Measurements from ENCODE around the gene CYB5R4.

Gene CYB5R4

DNA sequence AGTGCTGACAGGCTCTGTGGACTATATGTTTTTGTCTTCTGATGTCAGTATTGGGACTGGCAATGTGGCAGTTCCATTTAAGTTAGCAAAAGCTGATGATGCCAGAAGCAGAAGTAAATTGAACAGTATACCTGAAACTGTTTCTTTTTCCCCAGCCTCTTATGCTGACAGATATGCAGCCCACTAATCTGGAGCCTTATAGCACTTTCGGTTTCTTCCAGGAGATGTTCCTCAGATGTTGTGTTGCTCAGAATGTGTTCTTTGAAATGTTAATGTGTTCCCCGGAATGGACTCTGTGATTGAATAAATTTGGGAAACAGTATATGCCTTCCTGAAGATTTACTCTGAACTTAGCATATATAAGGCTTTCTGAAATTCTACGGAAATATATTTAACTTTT is 93.3 kb downstream of the CYB5R4 start:
- Mint-ChIP-seq H3K27me3 (no peaks in the 10 kb centered on the region), H3K4me1 (ENCODE audit: low read depth in 2 of 2) (no peaks in the 10 kb centered on the region), H3K9me3 (no peaks in the 10 kb centered on the region), H3K4me3 (no peak overlapping the region), H3K27ac (no peak overlapping the region), H3K36me3 (ENCODE audit: insufficient read depth) (peaks cover 21% of the 10 kb centered on the region)
- DNase-seq (no peak), ATAC-seq (replicated peaks) (no peak)

DNA sequence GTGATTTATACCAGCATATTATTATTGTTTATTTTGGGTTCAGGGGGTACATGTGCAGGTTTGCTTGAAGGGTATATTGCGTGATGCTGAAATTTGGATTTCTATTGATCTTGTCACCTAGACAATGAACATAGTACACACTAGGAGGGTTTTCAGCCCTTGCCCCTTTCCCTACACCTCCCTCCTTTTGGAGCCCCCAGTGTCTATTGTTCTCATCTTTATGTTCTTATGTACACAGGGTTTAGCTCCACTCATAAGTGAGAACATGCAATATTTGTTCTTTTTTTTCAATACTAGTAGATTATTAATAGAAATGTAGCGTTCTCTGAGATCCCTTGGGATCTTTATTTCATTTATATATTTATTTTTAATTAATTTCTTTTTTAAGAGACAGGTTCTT is 94.9 kb downstream of the CYB5R4 start:
- H3K4me1 Mint-ChIP-seq (ENCODE audit: low read depth in 2 of 2): no peaks in the 10 kb centered on the region
- H3K4me3 Mint-ChIP-seq: no peak overlapping the region
- no peaks in the 10 kb centered on the region for H3K9me3 Mint-ChIP-seq
- DNase-seq: no peak
- H3K36me3 Mint-ChIP-seq (ENCODE audit: insufficient read depth): peaks cover 21% of the 10 kb centered on the region
- no peak for ATAC-seq (replicated peaks)
- no peak overlapping the region for H3K27ac Mint-ChIP-seq
- no peaks in the 10 kb centered on the region for H3K27me3 Mint-ChIP-seq

DNA sequence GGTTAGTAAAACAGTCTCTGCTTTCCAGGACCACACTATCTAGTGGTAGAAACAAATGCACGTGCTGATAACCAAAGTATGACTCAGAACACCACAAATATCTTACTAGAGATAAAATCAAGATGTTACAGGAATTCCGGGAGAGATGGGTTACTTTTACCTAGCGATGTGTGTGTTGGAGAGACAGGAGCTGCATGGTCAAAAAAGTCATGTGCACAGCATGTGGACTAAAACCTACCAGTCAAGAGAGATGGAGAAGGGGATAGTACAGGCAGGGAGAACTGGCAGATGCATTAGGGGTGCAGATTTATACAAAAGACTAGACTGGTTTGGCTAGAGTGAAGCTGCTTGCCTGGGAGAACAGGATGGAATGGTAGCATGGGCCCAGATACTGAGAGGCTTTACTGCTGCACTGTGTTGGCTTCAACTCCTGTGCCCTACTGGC is 98.8 kb downstream of the CYB5R4 start:
- no peak overlapping the region for H3K4me3 Mint-ChIP-seq

DNA sequence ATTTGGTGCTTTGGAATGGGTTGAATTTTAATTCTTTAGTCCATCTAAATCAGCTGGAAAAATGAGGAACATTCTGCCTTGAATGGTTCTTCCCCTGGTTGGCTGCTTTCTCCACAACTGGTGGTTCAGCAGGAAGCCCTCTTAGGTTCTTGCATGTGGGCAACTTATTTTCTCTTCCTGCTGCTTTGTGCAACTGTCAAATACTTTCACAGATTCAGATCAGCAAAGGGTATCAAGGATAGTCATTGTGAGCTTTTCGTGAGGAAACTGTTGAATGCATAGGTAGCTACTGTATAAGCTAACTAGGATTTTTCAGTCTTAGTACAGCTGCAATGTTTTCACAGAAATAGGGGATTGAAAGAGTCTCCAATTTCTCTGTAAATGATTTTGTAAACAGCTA is 101.2 kb downstream of the CYB5R4 start:
- H3K4me1 Mint-ChIP-seq (ENCODE audit: low read depth in 2 of 2): no peaks in the 10 kb centered on the region
- no peak overlapping the region for H3K4me3 Mint-ChIP-seq
- peaks cover 12% of the 10 kb centered on the region for H3K36me3 Mint-ChIP-seq (ENCODE audit: insufficient read depth)
- ATAC-seq (replicated peaks) (no peak), DNase-seq (no peak)
- no peaks in the 10 kb centered on the region for H3K27me3 Mint-ChIP-seq
- no peak overlapping the region for H3K27ac Mint-ChIP-seq
- peaks cover 2 to 17% of the 10 kb centered on the region in 2 donors for H3K9me3 Mint-ChIP-seq

More for the DNA sequence above, 98.8 kb downstream of the CYB5R4 start:
- H3K36me3 Mint-ChIP-seq (ENCODE audit: insufficient read depth): peaks cover 25% of the 10 kb centered on the region
- no peaks in the 10 kb centered on the region for H3K4me1 Mint-ChIP-seq (ENCODE audit: low read depth in 2 of 2)
- no peaks in the 10 kb centered on the region for H3K9me3 Mint-ChIP-seq
- no peak overlapping the region for H3K27ac Mint-ChIP-seq
- no peaks in the 10 kb centered on the region for H3K27me3 Mint-ChIP-seq
- ATAC-seq (replicated peaks) (no peak), DNase-seq (no peak)

DNA sequence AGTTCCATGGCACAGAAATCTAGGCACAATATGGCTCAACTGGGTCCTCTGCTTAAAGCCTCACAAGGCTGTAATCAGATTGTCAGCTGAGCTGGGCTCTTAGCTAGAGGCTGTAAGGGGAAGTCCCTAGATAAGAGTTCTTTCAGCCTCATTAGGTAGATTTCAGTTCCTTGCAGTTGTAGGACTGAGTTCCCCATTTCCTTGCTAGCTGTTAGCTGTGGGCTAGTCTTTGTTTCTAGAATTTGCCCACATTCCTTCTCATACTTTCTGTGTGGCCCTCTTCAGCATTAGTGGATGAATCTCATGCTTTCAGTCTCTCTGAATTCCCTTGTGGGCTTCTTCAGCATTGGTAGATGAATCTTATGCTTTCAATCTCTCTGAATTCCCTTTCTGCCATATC is 103.1 kb downstream of the CYB5R4 start:
- Mint-ChIP-seq H3K27me3 (no peaks in the 10 kb centered on the region), H3K4me3 (no peak overlapping the region), H3K27ac (no peak overlapping the region), H3K9me3 (peaks cover 4 to 22% of the 10 kb centered on the region in 2 donors), H3K36me3 (ENCODE audit: insufficient read depth) (peaks cover 6% of the 10 kb centered on the region), H3K4me1 (ENCODE audit: low read depth in 2 of 2) (no peaks in the 10 kb centered on the region)
- no peak for DNase-seq
- no peak for ATAC-seq (replicated peaks)

DNA sequence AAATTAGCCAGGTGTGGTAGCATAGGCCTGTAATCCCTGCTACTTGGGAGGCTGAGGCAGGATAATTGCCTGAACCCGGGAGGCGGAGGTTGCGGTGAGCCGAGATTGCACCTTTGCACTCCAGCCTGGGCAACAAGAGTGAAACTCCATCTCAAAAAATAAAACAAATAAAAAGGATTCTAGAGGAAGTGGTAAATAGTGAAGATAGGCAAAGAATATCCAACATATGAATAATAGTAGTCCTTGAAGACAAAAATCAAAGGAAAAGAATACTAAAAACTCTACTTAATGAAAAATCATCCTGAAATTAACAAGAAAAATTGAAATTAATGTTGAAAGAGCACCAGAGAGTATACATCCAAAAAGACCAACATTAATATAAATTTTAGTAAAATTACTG is 107.0 kb downstream of the CYB5R4 start:
- H3K4me1 Mint-ChIP-seq (ENCODE audit: low read depth in 2 of 2): no peaks in the 10 kb centered on the region
- H3K4me3 Mint-ChIP-seq: no peak overlapping the region
- H3K27ac Mint-ChIP-seq: no peak overlapping the region
- DNase-seq (no peak), ATAC-seq (replicated peaks) (no peak)
- H3K9me3 Mint-ChIP-seq: peaks cover 4 to 22% of the 10 kb centered on the region in 2 donors
- H3K36me3 Mint-ChIP-seq (ENCODE audit: insufficient read depth): peaks cover under 1% of the 10 kb centered on the region
- H3K27me3 Mint-ChIP-seq: no peaks in the 10 kb centered on the region

DNA sequence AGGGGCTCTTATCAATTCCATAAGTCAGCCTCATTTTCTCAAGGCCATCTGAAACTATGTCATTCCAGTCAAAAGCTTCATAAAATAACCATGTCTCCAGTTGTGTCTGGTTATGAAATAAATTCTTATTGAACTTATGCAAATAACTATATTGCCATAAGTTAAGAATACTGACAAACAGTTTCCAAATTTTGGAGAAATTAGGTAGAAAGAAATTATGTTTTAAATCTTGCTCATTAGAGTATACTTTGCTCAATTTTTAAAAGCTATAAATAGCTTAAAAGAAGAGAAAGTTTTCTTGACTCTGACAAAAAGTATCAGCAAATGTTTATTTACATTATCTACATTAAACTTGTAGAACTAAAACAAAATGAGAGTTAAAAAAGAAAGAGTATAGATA is 111.1 kb downstream of the CYB5R4 start:
- Mint-ChIP-seq H3K27ac (no peak overlapping the region), H3K9me3 (peaks cover 2 to 6% of the 10 kb centered on the region in 2 donors), H3K4me1 (ENCODE audit: low read depth in 2 of 2) (no peaks in the 10 kb centered on the region), H3K4me3 (no peak overlapping the region), H3K27me3 (no peaks in the 10 kb centered on the region), H3K36me3 (ENCODE audit: insufficient read depth) (no peaks in the 10 kb centered on the region)
- no peak for DNase-seq
- ATAC-seq (replicated peaks): no peak

DNA sequence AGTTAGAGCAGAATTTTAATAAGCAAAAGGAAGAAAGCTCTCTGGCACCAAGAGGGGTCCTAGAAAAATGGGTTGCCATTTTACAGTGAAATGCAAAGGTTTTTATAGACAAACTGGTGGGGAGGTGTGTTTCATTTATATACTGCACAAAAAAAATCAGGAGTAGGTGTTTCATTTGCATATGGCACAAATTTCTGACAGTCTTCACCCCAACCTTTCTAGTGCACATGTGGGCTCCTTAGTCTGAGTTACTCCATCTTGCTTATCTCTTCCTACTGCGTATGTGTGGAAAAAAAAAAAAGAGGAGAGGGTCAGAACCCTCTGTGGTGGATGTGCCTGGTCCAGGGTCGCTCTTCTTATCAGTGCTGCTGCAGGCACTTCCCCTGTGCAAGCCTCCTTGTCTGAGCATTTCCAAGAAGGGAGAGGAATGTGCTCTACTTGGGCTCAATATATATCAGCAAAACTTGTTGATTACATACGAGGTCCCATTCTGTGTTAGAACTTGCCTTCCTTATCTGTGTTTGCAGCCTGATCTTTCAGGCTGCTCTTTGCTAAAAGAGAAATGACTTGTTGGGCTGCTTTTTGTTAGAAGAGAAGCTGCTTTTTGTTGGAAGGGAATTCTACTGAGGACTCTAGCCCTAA is 115.0 kb downstream of the CYB5R4 start:
- no peak for ATAC-seq (replicated peaks)
- Mint-ChIP-seq H3K4me1 (ENCODE audit: low read depth in 2 of 2) (no peaks in the 10 kb centered on the region), H3K36me3 (ENCODE audit: insufficient read depth) (no peaks in the 10 kb centered on the region), H3K27ac (no peak overlapping the region), H3K9me3 (no peaks in the 10 kb centered on the region), H3K4me3 (no peak overlapping the region), H3K27me3 (no peaks in the 10 kb centered on the region)
- DNase-seq: no peak

DNA sequence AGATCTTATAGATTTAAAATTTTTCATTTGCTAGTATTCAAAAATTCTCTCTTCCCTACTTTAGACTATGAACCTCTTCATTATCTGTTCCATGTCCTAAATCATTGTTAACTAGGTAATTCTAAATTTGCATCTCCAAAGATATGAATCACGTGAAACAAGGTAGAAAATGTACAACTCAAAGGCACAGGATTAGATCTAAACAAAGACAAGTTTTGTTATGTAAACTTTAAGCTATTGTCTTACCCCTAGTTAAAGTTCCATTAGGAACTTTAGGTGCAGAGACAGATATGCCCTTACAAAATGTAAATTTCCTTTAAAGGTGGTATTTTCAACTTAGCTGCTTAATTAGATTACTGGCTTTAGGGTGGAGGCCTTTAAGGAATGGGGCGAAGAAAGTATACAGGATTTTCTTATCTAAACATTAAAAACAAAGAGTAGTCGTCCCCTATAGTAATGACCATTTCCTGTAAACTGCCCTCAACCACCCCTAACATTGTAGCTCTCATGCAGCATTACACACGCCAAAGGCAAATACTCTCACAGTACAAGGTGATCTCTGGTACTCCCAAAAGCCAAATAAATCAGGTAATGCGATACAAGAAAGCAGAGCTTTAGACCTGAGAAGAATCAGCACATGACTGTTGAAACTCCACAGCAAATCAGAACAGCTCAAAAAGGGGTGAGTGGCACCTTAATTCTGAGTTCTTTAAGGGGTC is 116.7 kb downstream of the CYB5R4 start:
- Mint-ChIP-seq H3K27me3 (no peaks in the 10 kb centered on the region), H3K36me3 (ENCODE audit: insufficient read depth) (no peaks in the 10 kb centered on the region), H3K4me3 (no peak overlapping the region), H3K9me3 (peaks cover 0 to 3% of the 10 kb centered on the region in 2 donors), H3K4me1 (ENCODE audit: low read depth in 2 of 2) (no peaks in the 10 kb centered on the region), H3K27ac (no peak overlapping the region)
- ATAC-seq (replicated peaks) (no peak), DNase-seq (no peak)

DNA sequence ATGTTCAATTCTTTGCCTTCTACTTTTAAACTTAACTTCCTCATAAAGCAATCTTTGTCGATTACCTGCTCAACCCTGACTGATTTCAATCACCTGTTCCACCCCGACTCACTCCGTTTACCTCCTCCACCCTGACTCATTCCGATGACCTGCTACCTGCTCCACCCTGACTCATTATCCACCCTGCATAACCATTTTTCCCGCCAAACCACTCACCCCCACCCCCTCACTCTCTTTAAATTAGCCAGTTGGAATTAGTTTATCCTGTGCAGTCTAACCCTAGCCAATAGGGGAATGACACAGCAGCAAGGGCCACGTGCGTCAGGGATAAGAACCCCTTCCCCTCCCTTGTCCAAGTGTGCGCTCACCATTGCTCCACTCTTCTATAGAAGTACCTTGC is 117.4 kb downstream of the CYB5R4 start:
- ATAC-seq (replicated peaks): no peak
- H3K4me1 Mint-ChIP-seq (ENCODE audit: low read depth in 2 of 2): no peaks in the 10 kb centered on the region
- no peaks in the 10 kb centered on the region for H3K36me3 Mint-ChIP-seq (ENCODE audit: insufficient read depth)

DNA sequence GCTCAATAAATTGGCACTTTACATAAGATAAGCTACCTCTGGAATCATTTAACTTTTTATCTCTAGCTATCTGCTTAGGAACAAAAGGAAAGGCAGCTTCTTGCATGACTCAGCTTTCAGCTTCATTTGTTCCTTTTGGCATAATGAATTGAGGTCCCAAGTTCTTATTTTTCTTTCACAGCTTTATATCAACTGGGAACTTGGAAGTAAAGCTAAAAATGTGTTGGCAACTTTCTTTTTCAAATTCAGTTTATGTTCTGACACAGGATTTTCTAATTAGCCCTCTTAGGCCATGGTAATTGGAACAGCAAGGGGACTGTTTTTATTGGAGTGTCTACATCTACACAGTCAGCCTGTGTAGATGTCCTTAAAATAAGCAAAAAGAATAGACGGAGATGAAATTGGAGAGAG is 118.8 kb downstream of the CYB5R4 start:
- H3K27me3 Mint-ChIP-seq: no peaks in the 10 kb centered on the region
- peaks cover 0 to 3% of the 10 kb centered on the region in 2 donors for H3K9me3 Mint-ChIP-seq
- no peaks in the 10 kb centered on the region for H3K4me1 Mint-ChIP-seq (ENCODE audit: low read depth in 2 of 2)
- no peak for DNase-seq
- no peaks in the 10 kb centered on the region for H3K36me3 Mint-ChIP-seq (ENCODE audit: insufficient read depth)
- no peak overlapping the region for H3K27ac Mint-ChIP-seq
- ATAC-seq (replicated peaks): no peak
- no peak overlapping the region for H3K4me3 Mint-ChIP-seq

More for the DNA sequence above, 117.4 kb downstream of the CYB5R4 start:
- peaks cover 0 to 3% of the 10 kb centered on the region in 2 donors for H3K9me3 Mint-ChIP-seq
- no peak overlapping the region for H3K4me3 Mint-ChIP-seq
- no peaks in the 10 kb centered on the region for H3K27me3 Mint-ChIP-seq
- H3K27ac Mint-ChIP-seq: no peak overlapping the region
- no peak for DNase-seq

DNA sequence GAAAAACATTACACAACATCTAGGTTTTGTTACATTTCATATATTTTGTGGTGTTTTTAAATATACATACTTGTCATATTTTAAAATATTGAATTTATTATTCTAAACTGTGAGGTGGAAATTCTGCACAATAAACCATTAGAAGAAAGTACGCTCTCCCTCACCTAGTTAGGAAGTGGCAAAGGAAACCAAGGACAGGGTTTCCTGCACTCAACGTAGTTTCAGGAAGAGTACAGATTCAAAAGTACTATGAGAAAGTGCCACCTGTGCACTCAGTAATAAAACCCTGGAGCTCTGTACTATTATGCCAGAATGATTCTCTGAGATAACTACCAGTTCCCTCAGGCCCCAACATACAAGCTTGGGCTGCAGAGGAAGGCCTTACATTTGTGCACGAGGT is 119.5 kb downstream of the CYB5R4 start:
- Mint-ChIP-seq H3K4me1 (ENCODE audit: low read depth in 2 of 2) (no peaks in the 10 kb centered on the region), H3K27ac (no peak overlapping the region), H3K9me3 (peaks cover 0 to 3% of the 10 kb centered on the region in 2 donors), H3K4me3 (no peak overlapping the region), H3K36me3 (ENCODE audit: insufficient read depth) (no peaks in the 10 kb centered on the region), H3K27me3 (no peaks in the 10 kb centered on the region)
- DNase-seq (no peak), ATAC-seq (replicated peaks) (no peak)

DNA sequence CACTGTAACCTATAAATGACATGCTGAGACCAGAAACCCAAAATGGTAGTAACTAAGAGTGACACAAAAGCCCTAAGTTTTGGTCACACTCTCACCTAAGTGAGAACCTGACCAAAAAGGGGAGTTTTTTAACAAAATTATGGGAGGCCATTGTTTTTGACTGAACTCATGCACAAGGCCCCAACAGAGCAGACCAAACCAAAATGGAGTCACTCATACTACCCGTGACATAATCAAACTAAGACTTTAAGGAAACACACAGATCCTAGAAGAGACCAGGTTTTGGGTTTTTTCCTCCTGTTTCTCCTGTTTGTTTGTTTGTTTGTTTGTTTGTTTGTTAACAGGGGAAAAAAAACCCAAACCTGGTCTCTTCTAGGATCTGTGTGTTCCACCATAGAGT is 124.9 kb downstream of the CYB5R4 start:
- Mint-ChIP-seq H3K36me3 (ENCODE audit: insufficient read depth) (no peaks in the 10 kb centered on the region), H3K9me3 (peaks cover 0 to 3% of the 10 kb centered on the region in 2 donors), H3K4me1 (ENCODE audit: low read depth in 2 of 2) (no peaks in the 10 kb centered on the region), H3K27ac (no peak overlapping the region), H3K4me3 (no peak overlapping the region), H3K27me3 (no peaks in the 10 kb centered on the region)
- DNase-seq: no peak
- ATAC-seq (replicated peaks): no peak

DNA sequence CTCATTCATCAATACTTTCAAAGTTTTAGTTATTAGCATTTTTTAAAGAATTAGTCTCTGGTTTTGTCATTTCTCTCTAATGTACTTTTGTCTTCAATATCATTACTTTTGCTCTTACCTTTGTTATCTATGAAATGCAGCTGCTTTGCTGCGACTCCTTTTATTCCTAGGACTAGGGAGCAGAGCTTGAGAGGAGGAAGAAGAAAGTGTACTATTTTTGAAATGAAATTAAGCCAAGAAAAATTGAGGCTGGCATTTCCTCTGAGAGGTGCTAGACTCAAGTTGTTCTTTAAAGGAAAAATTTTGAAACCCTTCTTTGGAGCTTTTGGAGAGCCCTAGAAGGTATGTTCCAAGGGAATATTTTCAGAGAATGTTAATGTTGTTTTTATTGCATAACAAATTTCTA is 125.8 kb downstream of the CYB5R4 start:
- Mint-ChIP-seq H3K4me1 (ENCODE audit: low read depth in 2 of 2) (no peaks in the 10 kb centered on the region), H3K4me3 (no peak overlapping the region), H3K36me3 (ENCODE audit: insufficient read depth) (no peaks in the 10 kb centered on the region), H3K9me3 (no peaks in the 10 kb centered on the region), H3K27ac (no peak overlapping the region), H3K27me3 (no peaks in the 10 kb centered on the region)
- no peak for ATAC-seq (replicated peaks)
- no peak for DNase-seq
